Gastroesophageal sphincter (tissue), 3 donors: ENCODE results near the gene ENG.
A peak's percentile ranks its signal among the peaks of the same experiment; 100 is the strongest.

Experiments used
- CTCF ChIP-seq, 4 experiments: fragments of 200-600 bp in 2 of 4; fragments of 450-650 bp in 2 of 4; sonication (generic) in 1 of 4; IDR thresholded peaks; one replicate each; pipeline ENCODE4 v1.5.1; 2017 to 2019; ENCODE audit warnings: antibody characterized with exemption in 4 of 4, mild to moderate bottlenecking in 2 of 4, moderate library complexity in 2 of 4
- EP300 ChIP-seq: sonication (generic); formaldehyde crosslinking; IDR thresholded peaks from one replicate; pipeline ENCODE4 v1.6.1; 2017; ENCODE audit warnings: antibody characterized with exemption, mild to moderate bottlenecking
- POLR2A ChIP-seq, 2 donors: fragments of 450-650 bp; IDR thresholded peaks; one replicate each; pipeline ENCODE4 v1.6.1; 2017; ENCODE audit warnings: antibody characterized with exemption in 2 of 2, mild to moderate bottlenecking in 2 of 2, moderate library complexity in 1 of 2
- POLR2AphosphoS5 ChIP-seq: sonication (generic); formaldehyde crosslinking; IDR thresholded peaks from one replicate; pipeline ENCODE4 v1.6.1; 2017; ENCODE audit warnings: antibody characterized with exemption

GRCh38 chr9:127802576-127803443 is 51.6 kb downstream of the ENG start, which contains the start of gene FPGS:
- TF ChIP-seq CTCF (IDR thresholded peaks at IDR 0.05) (peak in 1 of 4 experiments; percentile 9), POLR2A (IDR thresholded peaks at IDR 0.05) (peak; percentile 74 to 82), EP300 (no peak), POLR2AphosphoS5 (peak; percentile 49)
